Gastroesophageal sphincter (tissue), 4 donors: ENCODE measurements around the gene KCNH3. TPM values are rescaled to one million over a fixed set of nuclear protein-coding genes. Genes with fewer than 3 reads are reported as not detected.

Source experiments
- ATAC-seq: fragments of 150-250 bp; one replicate; pipeline ENCODE4 v1.9.1; 2016; ENCODE audit warnings: mild to moderate bottlenecking, moderate library complexity
- H3K27ac ChIP-seq, 4 donors: fragments of 200-600 bp; sonication (generic) in 3 of 4; 1 replicate in 3 of 4; 2 replicates in 1 of 4; pipeline ENCODE4 v1.5.1; 2016 to 2019
- H3K27me3 ChIP-seq: fragments of 200-600 bp; sonication (generic); one replicate; pipeline ENCODE4 v1.5.1; 2019
- H3K36me3 ChIP-seq, 2 donors: fragments of 200-600 bp; sonication (generic); one replicate each; pipeline ENCODE4 v1.5.1; 2019; ENCODE audit warnings: control low read depth in 1 of 2
- H3K4me1 ChIP-seq, 3 donors: fragments of 200-600 bp; sonication (generic); 1 replicate in 2 of 3; 2 replicates in 1 of 3; pipeline ENCODE4 v1.5.1; 2016 to 2019; ENCODE audit warnings: control low read depth in 2 of 3
- H3K4me3 ChIP-seq, 2 donors: fragments of 200-600 bp; sonication (generic); one replicate each; pipeline ENCODE4 v1.5.1; 2019; ENCODE audit warnings: mild to moderate bottlenecking in 1 of 2, moderate library complexity in 1 of 2
- H3K9me3 ChIP-seq, 3 donors: fragments of 200-600 bp; sonication (generic); one replicate each; pipeline ENCODE4 v1.5.1; 2017 to 2019; ENCODE audit warnings: control low read depth in 2 of 3
- CTCF ChIP-seq, 4 experiments: fragments of 200-600 bp in 2 of 4; fragments of 450-650 bp in 2 of 4; sonication (generic) in 1 of 4; IDR thresholded peaks; one replicate each; pipeline ENCODE4 v1.5.1; 2017 to 2019; ENCODE audit warnings: antibody characterized with exemption in 4 of 4, mild to moderate bottlenecking in 2 of 4, moderate library complexity in 2 of 4
- EP300 ChIP-seq: sonication (generic); formaldehyde crosslinking; IDR thresholded peaks from one replicate; pipeline ENCODE4 v1.6.1; 2017; ENCODE audit warnings: antibody characterized with exemption, mild to moderate bottlenecking
- POLR2A ChIP-seq, 2 donors: fragments of 450-650 bp; IDR thresholded peaks; one replicate each; pipeline ENCODE4 v1.6.1; 2017; ENCODE audit warnings: antibody characterized with exemption in 2 of 2, mild to moderate bottlenecking in 2 of 2, moderate library complexity in 1 of 2
- POLR2AphosphoS5 ChIP-seq: sonication (generic); formaldehyde crosslinking; IDR thresholded peaks from one replicate; pipeline ENCODE4 v1.6.1; 2017; ENCODE audit warnings: antibody characterized with exemption
- WGBS, 2 donors: methylation state at CpG; one replicate each; pipeline ENCODE4 v1.1.5; 2018; ENCODE audit warnings: low coverage in 1 of 2; 5-methylcytosine and 5-hydroxymethylcytosine counted together
- total RNA-seq, 4 donors: library from RNA; depleted of rRNA; stranded (reverse); fragments of >200 nt; gene quantifications; one replicate each; pipeline ENCODE4 v1.1.0, GENCODE V29; 2016

Gene KCNH3
- total RNA-seq, 4 donors from 2014 or later = 0.13 to 0.69 (median 0.31) TPM; not detected in 1

GRCh38 chr12:49548822-49549648 lies 10.2 kb downstream of the KCNH3 start:
- WGBS, 2 donors = 0% methylated on average over 3 of the region's 70 CpGs; no CpG with 5 or more reads in 1 of the 2 donors
- peak overlapping the region in 1 of 4 donors; percentile 10 for H3K27ac ChIP-seq
- H3K36me3 ChIP-seq = no peaks in the 10 kb centered on the region
- peak; percentile 46 for ATAC-seq
- H3K4me3 ChIP-seq = peak overlapping the region; percentile 5 to 40
- no peaks in the 10 kb centered on the region for H3K9me3 ChIP-seq
- peaks cover 53% of the 10 kb centered on the region for H3K27me3 ChIP-seq
- TF ChIP-seq CTCF (IDR thresholded peaks at IDR 0.05) (peak in 3 of 4 experiments; percentile 26 to 60 (median 46)), POLR2AphosphoS5 (no peak), EP300 (no peak)
- peaks cover 0 to 17% (median 10%) of the 10 kb centered on the region in 3 donors for H3K4me1 ChIP-seq

- Histone ChIP-seq H3K4me3 (no peak overlapping the region), H3K9me3 (no peaks in the 10 kb centered on the region), H3K4me1 (peaks cover 0 to 17% (median 10%) of the 10 kb centered on the region in 3 donors), H3K36me3 (no peaks in the 10 kb centered on the region), H3K27ac (no peak overlapping the region), H3K27me3 (peaks cover 49% of the 10 kb centered on the region)
- no peak for ATAC-seq
- no peak for TF ChIP-seq POLR2A (IDR thresholded peaks at IDR 0.05)
- no peak for TF ChIP-seq POLR2AphosphoS5
- TF ChIP-seq EP300 = no peak
- TF ChIP-seq CTCF (IDR thresholded peaks at IDR 0.05) = no peak
- 86% methylated on average over 6 of the region's 28 CpGs; no CpG with 5 or more reads in 1 of the 2 donors for WGBS, 2 donors
Observed at GRCh38 chr12:49549735-49550692, 11.2 kb downstream of the KCNH3 start.

- Histone ChIP-seq H3K4me1 (peaks cover 0 to 17% (median 10%) of the 10 kb centered on the region in 3 donors), H3K27me3 (peaks cover 45% of the 10 kb centered on the region), H3K4me3 (no peak overlapping the region), H3K27ac (no peak overlapping the region), H3K36me3 (peaks cover 0 to 2% of the 10 kb centered on the region in 2 donors), H3K9me3 (no peaks in the 10 kb centered on the region)
- no peak for ATAC-seq
- 79% methylated on average over 3 of the region's 6 CpGs; no CpG with 5 or more reads in 1 of the 2 donors for WGBS, 2 donors
- TF ChIP-seq EP300 = no peak
- TF ChIP-seq POLR2A (IDR thresholded peaks at IDR 0.05) = no peak
- no peak for TF ChIP-seq CTCF (IDR thresholded peaks at IDR 0.05)
- TF ChIP-seq POLR2AphosphoS5 = no peak
Observed at GRCh38 chr12:49550693-49551252, 11.9 kb downstream of the KCNH3 start.

DNA sequence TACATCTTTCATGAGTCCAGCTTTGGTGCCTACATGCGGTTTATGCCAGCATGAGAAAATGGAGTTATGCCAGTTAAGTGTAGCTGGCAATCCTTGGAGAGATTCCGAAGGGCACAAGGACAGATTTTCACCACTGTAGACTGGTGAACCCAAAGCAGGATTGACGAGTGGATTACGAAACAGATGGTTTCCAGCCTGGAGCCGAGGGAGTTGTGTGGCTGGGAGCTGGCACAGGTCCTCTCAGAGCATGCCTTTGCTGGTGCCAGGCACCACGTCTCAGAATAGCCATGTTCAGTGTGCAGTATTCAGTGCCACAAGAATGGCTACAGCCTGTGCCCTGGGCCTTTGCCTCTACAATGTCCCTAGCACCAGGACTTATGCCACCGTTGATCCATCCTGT lies 13.2 kb downstream of the KCNH3 start:
- TF ChIP-seq POLR2AphosphoS5 (no peak), EP300 (no peak), POLR2A (IDR thresholded peaks at IDR 0.05) (no peak), CTCF (IDR thresholded peaks at IDR 0.05) (no peak)
- H3K4me1 ChIP-seq = peaks cover 0 to 17% (median 10%) of the 10 kb centered on the region in 3 donors
- ATAC-seq = no peak
- H3K4me3 ChIP-seq = no peak overlapping the region
- H3K27ac ChIP-seq = no peak overlapping the region
- 45 to 62% methylated on average over 2 to 5 of the region's 7 CpGs for WGBS, 2 donors
- no peaks in the 10 kb centered on the region for H3K9me3 ChIP-seq
- H3K36me3 ChIP-seq = peaks cover 0 to 14% of the 10 kb centered on the region in 2 donors
- peaks cover 32% of the 10 kb centered on the region for H3K27me3 ChIP-seq
